OCI-LY1 (cell line): ENCODE results near the gene MS4A1.

Experiments
- EZH2 ChIP-seq: fragments of 200-600 bp; sonication (generic), shearing (Covaris generic); IDR thresholded peaks from 2 replicates; pipeline ENCODE4 v1.8.0; 2017; ENCODE audit warnings: borderline replicate concordance, mixed run types, mild to moderate bottlenecking, antibody characterized with exemption, low read length, moderate library complexity, mixed read lengths
- TF ChIP-seq, protein P1 (sequence below): fragments of 200-600 bp; sonication (generic), shearing (Covaris generic); IDR thresholded peaks from 2 replicates; pipeline ENCODE4 v1.5.1; 2017; ENCODE audit warnings: mild to moderate bottlenecking, antibody characterized with exemption, low read length, moderate library complexity, mixed read lengths

DNA sequence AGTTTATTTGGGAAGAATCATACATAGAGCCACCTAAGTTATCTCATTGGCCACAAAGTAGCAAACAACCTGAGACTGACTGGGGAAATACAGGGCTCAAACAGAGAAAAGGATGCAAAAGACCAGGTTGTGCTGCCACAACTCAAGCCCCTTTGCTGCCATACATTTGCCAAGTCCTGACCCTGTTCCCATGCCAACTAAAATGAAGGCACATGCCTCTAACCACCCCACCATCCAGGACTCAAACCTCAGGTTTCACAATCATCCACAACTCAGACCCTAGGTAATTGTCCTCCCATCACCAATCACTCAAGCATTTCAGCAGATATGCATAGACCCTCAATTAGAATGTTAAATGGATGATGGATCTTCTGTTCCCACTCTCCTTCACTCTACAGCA is 1.4 kb upstream of the MS4A1 start:
- TF ChIP-seq, protein P1, sequence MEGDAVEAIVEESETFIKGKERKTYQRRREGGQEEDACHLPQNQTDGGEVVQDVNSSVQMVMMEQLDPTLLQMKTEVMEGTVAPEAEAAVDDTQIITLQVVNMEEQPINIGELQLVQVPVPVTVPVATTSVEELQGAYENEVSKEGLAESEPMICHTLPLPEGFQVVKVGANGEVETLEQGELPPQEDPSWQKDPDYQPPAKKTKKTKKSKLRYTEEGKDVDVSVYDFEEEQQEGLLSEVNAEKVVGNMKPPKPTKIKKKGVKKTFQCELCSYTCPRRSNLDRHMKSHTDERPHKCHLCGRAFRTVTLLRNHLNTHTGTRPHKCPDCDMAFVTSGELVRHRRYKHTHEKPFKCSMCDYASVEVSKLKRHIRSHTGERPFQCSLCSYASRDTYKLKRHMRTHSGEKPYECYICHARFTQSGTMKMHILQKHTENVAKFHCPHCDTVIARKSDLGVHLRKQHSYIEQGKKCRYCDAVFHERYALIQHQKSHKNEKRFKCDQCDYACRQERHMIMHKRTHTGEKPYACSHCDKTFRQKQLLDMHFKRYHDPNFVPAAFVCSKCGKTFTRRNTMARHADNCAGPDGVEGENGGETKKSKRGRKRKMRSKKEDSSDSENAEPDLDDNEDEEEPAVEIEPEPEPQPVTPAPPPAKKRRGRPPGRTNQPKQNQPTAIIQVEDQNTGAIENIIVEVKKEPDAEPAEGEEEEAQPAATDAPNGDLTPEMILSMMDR, result no peak
- TF ChIP-seq EZH2, result no peak
